22Rv1 (cell line): Measurements from ENCODE around the gene CD6.

ENCODE experiments used
- H3K27ac ChIP-seq: fragments of 450-650 bp; 2 replicates; pipeline ENCODE4 v1.5.1; 2017
- ZFX ChIP-seq: fragments of 450-650 bp; IDR thresholded peaks from 2 replicates; pipeline ENCODE4 v1.6.1; 2017; ENCODE audit warnings: antibody characterized with exemption, borderline replicate concordance
- TF ChIP-seq, protein P1 (sequence below): fragments of 450-650 bp; IDR thresholded peaks from 2 replicates; pipeline ENCODE4 v1.5.1; 2017; ENCODE audit warnings: mild to moderate bottlenecking

Gene CD6

DNA sequence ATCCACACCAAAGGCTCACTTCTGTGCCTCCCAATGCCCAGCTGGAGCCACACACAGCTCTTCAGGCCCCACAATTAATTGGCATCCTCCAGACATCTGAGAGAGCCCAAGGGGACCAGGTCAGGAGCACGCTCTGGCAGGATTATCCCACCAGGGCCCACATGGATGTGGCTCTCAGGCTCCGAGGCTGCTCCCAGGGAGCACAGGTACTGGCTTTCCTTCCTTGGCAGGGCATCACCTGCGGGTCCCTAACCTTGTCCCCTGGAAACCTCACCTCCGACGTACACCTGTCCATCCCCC is 54.3 kb downstream of the CD6 start:
- H3K27ac ChIP-seq: no peak overlapping the region
- TF ChIP-seq ZFX: no peak
- TF ChIP-seq, protein P1, sequence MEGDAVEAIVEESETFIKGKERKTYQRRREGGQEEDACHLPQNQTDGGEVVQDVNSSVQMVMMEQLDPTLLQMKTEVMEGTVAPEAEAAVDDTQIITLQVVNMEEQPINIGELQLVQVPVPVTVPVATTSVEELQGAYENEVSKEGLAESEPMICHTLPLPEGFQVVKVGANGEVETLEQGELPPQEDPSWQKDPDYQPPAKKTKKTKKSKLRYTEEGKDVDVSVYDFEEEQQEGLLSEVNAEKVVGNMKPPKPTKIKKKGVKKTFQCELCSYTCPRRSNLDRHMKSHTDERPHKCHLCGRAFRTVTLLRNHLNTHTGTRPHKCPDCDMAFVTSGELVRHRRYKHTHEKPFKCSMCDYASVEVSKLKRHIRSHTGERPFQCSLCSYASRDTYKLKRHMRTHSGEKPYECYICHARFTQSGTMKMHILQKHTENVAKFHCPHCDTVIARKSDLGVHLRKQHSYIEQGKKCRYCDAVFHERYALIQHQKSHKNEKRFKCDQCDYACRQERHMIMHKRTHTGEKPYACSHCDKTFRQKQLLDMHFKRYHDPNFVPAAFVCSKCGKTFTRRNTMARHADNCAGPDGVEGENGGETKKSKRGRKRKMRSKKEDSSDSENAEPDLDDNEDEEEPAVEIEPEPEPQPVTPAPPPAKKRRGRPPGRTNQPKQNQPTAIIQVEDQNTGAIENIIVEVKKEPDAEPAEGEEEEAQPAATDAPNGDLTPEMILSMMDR: no peak

DNA sequence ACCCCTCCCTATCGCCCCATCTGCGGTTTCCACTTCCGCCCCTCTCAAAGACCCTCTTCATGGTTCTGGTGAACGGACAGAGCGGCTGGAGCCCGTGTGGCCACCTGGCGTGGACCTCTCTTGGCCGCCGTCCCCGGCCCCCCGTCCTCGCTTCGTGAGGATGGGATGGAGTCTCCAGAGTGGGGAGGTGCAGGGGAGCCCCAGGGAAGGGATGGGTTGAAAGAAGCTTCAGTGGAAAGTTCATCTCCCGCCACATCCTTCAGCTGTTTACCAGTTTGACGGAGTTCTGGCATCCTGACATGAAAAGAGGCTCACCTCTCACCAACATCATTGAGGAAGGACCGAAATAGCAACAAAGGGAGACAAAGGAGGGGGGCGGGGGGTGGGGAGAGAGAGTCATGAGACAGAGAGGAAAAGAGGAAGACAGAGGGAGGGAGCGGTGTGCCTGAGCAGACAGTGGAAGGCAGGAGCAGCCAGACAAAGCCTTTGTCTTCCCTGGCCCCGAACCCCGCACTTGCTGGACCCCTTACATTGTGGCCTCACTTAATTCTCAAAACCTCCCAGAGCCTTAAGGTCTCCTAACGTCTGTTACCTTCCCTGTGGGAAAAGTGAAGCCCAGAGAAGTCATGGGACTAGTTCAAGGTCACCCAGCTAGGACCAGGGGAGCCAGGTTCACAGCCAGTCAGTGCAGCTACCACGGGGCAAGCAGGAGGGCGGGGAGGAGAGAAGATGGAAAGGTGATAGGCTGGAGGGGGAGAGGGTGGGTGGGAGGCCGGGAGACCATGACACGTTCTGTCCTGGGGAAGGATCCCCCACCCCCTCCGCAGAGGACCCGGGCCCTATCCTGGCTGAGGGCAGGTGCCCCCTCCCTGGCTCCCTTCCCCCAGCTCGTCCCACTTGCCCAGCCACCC is 54.9 kb downstream of the CD6 start:
- TF ChIP-seq, protein P1: no peak
- no peak for TF ChIP-seq ZFX
- H3K27ac ChIP-seq: no peak overlapping the region

DNA sequence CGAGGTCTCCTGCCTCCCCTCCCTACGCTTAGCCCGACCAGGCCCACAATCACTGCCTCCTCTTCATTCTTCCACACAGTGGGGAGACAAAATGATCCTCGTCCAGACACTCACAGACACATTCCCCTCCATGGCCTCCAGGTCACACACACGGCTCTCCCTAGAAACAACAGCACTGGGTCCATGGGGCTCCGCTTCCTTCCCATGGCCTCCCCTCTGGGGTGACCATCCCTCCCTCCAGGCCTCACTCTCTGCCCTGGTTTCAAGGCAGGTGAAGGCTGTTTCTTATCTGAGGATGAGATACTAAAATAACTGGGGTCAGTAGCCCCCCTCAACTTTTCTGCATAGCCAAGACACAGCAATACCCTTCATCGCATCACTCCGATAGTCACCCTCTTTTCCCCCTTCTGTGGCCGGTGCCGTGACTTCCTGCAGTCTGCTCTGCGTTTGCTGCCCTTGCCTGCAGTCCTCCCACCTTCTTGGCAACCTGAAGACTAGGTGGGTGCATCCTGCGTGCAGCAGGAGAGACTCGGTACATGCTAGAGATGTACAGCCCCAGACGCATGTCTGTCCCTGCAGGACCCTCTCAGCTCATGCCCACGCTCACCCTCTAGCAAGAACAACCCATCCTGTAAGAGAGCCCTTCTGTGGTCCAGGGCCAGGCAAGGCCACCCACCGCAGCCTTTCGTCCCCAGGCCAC is 55.8 kb downstream of the CD6 start:
- no peak for TF ChIP-seq ZFX
- TF ChIP-seq, protein P1: no peak
- H3K27ac ChIP-seq: no peak overlapping the region

DNA sequence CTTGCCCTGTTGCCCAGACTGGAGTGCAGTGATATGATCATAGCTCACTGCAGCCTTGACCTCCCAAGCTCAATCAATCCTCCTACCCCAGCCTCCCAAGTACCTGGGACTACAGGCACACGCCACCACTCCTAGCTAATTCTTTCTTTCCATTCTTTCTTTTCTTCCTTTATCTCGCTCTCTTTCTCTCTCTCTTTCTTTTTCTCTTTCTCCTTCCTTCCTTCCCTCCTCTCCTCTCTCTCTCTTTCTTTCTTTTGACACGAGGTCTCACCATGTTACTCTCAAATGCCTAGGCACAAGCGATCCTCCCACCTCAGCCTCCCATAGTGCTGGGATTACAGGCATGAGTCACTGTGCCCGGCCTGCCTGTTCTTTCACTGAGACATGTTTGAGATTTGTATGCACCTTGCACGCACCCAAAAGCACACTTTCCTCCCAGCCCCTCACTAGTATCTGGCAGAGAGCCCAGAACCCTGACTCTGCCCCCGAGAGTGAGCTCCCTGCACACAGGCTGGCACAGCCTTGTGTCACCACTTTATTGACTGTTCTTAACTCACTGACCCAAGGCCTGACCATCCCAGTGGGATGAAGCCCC is 56.8 kb downstream of the CD6 start:
- H3K27ac ChIP-seq: no peak overlapping the region
- TF ChIP-seq, protein P1: no peak
- TF ChIP-seq ZFX: no peak

DNA sequence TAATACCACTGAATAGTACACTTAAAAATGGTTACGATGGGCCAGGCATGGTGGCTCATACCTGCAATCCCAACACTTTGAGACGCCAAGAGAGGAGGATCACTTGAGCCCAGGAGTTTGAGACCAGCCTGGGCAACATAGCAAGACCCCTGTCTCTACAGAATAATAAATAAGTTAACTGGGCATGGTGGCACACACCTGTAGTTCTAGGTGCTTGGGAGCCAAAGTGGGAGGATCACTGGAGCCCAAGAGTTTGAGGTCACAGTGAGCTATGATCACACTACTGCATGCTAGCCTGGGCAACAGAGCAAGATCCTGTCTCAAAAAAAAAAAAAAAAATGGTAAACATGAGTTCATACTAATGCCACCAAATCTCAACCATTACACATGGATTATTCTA is 61.3 kb downstream of the CD6 start:
- peak overlapping the region; percentile 85 for H3K27ac ChIP-seq
- TF ChIP-seq, protein P1: no peak
- TF ChIP-seq ZFX: no peak

DNA sequence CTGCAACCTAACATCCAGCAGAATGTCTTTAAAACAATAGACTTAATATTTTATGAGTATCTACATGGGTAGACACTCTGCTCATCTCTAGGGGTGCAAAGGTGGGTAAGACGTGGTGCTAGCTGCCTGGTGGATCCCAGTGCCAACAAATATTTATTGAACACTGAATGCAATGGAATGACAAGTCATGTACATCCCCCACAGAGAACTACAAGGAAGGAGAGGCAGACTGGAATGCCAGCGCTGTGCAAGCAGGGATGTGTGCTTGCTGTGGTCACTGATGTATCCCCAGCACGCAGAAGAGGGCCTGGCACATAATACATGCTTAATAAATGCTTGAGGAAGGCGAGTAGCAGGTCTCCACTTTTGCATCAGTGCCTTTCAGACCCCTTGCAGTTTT is 61.9 kb downstream of the CD6 start:
- no peak for TF ChIP-seq ZFX
- peak overlapping the region; percentile 85 for H3K27ac ChIP-seq

DNA sequence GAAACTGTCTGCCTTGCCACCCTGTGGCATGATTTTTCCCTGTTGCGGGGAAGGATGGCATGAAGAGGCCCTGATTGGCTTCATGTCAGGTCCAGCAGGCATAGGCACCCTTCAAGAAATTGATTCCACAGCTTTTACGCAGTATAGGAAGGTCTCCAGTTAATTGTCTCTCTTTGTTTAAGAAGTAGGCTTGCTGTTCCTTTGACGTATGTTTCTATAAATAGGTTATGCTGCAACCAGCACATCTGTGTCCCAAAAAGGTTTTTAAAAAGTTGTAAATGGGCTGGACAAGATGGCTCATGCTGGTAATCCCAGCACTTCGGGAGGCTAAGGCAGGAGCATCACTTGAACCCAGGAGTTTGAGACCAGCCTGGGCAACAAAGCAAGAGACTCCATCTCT is 62.6 kb downstream of the CD6 start:
- peak overlapping the region; percentile 85 for H3K27ac ChIP-seq
- TF ChIP-seq, protein P1: no peak
- TF ChIP-seq ZFX: no peak
